AG09309 (cell line): ENCODE measurements around the gene ATP8A2.

Experiments used
- DNase-seq: peaks from one replicate; pipeline ENCODE4 v3.0.0-alpha.2; 2010; ENCODE audit warnings: low read depth
- H3K4me3 ChIP-seq: 2 replicates; pipeline ENCODE4 v1.5.1; 2011; ENCODE audit warnings: mild to moderate bottlenecking, low read depth, low read length, moderate library complexity; ENCODE audit not compliant: control insufficient read depth
- CTCF ChIP-seq: IDR thresholded peaks from 2 replicates; pipeline ENCODE4 v1.5.1; 2011; ENCODE audit warnings: mild to moderate bottlenecking, low read depth, low read length, inconsistent platforms; ENCODE audit not compliant: insufficient read depth, control insufficient read depth; ENCODE audit errors: missing control alignments

The ATP8A2 gene

GRCh38 chr13:25979371-25979770 lies 607.6 kb downstream of the ATP8A2 start:
- DNase-seq = no peak
- no peak for TF ChIP-seq CTCF
- no peak overlapping the region for H3K4me3 ChIP-seq

- TF ChIP-seq CTCF = peak; percentile 27
- no peak overlapping the region for H3K4me3 ChIP-seq
- no peak for DNase-seq
Measured at GRCh38 chr13:25980255-25980654, 608.5 kb downstream of the ATP8A2 start.

DNA sequence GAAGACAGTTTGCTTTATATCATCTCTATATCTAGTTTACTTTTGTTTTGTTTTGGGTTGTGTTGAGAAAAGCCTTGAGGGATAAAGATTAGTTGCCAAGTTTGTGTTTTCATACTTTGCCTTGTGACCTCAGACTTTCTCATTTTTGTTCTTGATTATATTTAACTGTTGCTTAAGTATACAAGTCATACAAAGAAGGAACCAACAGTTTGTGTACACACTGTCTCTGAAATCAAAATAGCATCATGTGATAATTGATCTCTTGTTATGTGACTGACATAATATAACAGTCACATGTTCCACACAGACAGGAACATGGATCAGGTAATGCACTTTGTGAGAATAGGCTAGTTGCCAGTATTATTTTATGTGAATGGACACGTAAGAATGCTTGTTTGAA lies 609.3 kb downstream of the ATP8A2 start:
- no peak for TF ChIP-seq CTCF
- no peak for DNase-seq
- H3K4me3 ChIP-seq = no peak overlapping the region

DNA sequence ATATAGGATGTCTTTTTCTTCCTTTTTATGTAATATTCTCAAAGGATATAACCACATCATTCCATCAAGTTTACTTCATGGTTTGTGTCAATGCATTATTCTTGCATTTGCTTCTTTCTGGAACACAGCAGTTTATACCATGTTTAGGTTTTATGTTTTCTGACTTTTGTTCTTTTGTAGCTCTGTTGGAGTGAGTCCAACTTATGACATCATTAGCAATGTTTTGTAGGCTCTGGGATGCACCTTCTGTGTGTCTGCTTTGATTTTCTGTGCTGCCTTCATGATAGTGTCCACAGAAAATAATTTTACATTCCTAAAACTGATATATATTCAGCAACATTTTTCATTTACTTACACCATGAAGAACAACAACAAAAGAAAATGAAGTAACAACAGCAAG lies 611.1 kb downstream of the ATP8A2 start:
- H3K4me3 ChIP-seq = no peak overlapping the region
- no peak for DNase-seq
- TF ChIP-seq CTCF = no peak

- TF ChIP-seq CTCF = no peak
- DNase-seq = no peak
- no peak overlapping the region for H3K4me3 ChIP-seq
Measured at GRCh38 chr13:25987987-25988386, 616.2 kb downstream of the ATP8A2 start.

DNA sequence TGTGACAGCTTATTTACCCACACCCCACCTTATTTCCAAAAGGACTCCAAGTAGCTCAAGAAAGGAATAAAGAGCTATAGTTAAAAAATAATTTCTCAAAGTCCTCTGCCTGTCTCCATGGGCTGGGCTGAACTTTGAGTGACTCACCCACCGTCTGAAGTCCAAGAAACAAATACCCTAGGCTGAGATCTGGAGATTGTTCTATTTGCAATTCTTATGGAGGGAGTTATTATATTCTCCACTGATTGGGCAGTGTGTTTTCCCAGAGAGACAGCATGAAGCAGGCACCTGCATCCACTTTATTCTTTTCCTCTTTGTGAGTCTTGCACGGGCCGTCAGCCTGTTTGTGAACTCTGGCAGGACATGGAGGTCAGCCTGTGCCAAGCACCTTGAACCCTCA lies 616.9 kb downstream of the ATP8A2 start:
- no peak overlapping the region for H3K4me3 ChIP-seq
- no peak for TF ChIP-seq CTCF
- DNase-seq = no peak

DNA sequence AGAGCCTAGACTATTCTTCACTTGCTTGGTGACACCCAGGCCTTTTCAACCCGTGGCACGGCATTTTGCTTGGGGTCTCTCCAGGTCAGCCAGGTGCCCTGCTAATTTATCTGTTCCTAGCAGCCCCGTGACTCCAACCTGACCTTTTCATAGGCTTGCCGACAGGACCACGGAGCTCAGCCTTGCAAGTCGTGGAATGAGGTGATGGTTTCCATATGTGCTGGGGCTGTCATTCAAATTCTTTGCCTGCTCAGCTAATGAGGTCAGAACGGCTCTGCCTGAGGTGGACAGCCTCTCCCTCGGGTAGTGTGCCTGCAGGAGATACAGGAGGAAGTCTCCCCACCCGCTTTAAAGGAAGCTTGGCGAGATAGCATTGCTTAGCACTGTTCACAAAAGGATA lies 619.0 kb downstream of the ATP8A2 start:
- DNase-seq = no peak
- H3K4me3 ChIP-seq = no peak overlapping the region
- no peak for TF ChIP-seq CTCF
